Dendritic cell treated with granulocyte-macrophage colony-stimulating factor and Interleukin-4, amounts not matched to agents 40 ng/mL and 50 ng/mL, for 4 days (primary cell): ENCODE measurements around the gene PLAGL1.
"Not testable (repeated sequence)": the region's sequence is repeated elsewhere in the genome, so short reads cannot be mapped to it uniquely, and the experiment has no call there.

Source experiments
- H3K27ac Mint-ChIP-seq: one replicate; pipeline ENCODE4 v1.8.0; 2022; ENCODE audit warnings: mild to moderate bottlenecking, mixed read lengths
- H3K27me3 Mint-ChIP-seq: one replicate; pipeline ENCODE4 v1.8.0; 2022; ENCODE audit warnings: mild to moderate bottlenecking, mixed read lengths
- H3K36me3 Mint-ChIP-seq: one replicate; pipeline ENCODE4 v1.8.0; 2022; ENCODE audit warnings: low read depth, mixed read lengths
- H3K4me1 Mint-ChIP-seq: one replicate; pipeline ENCODE4 v1.8.0; 2022; ENCODE audit warnings: low read depth, mixed read lengths
- H3K4me3 Mint-ChIP-seq: one replicate; pipeline ENCODE4 v1.8.0; 2022; ENCODE audit warnings: mild to moderate bottlenecking, moderate library complexity, mixed read lengths
- H3K9me3 Mint-ChIP-seq: one replicate; pipeline ENCODE4 v1.8.0; 2022; ENCODE audit warnings: mixed read lengths
- intact Hi-C: fragments of 100-400 bp; cut with micrococcal nuclease; formaldehyde crosslinking; loops from one replicate; pipeline ENCODE4 v1.15.0; 2022

Gene PLAGL1, protein sequence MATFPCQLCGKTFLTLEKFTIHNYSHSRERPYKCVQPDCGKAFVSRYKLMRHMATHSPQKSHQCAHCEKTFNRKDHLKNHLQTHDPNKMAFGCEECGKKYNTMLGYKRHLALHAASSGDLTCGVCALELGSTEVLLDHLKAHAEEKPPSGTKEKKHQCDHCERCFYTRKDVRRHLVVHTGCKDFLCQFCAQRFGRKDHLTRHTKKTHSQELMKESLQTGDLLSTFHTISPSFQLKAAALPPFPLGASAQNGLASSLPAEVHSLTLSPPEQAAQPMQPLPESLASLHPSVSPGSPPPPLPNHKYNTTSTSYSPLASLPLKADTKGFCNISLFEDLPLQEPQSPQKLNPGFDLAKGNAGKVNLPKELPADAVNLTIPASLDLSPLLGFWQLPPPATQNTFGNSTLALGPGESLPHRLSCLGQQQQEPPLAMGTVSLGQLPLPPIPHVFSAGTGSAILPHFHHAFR

DNA sequence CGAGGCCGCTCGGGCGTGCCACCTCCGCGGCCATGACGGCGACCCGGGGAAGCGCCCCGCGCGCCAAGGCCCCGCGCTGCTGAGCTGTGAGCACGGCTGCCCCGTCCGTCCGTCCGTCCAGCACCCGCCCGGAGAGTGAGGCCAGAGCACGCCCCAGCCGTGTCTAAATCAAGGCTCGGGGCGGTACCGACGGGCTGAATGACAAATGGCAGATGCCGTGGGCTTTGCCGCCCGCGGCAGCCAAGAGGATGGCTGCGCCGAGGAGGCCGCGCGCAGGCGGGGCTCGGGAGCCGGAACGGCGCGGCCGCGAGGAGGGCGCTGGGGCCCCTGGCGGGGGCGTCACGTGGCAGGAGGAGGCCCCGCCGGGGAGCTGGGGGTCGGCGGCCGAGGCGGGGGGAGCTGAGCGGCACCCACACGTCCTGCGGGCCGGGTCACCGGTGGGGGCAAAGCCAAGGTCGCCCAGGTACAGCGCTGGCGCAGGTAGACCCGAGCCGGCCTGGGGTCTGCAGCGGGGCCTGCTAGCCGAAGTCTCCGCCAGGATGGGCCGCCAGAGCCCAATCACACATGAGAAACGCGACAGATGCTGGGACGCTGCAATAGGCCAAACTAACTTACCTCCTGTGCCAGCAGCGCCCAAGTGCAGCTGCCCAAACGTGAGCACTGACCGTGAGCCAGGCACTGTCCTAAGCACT, at the start of gene PLAGL1:
PLAGL1 (minus strand) TSS at position 140 of the 692 bp plus-strand sequence. CDS start 60,123 bp downstream, outside the sequence.
- H3K9me3 Mint-ChIP-seq: no peaks in the 10 kb centered on the region
- H3K27me3 Mint-ChIP-seq: peaks cover 1% of the 10 kb centered on the region
- intact Hi-C loops: no loop called here
- H3K36me3 Mint-ChIP-seq: peaks cover 6% of the 10 kb centered on the region
- peaks cover under 1% of the 10 kb centered on the region for H3K4me1 Mint-ChIP-seq
- peak within 1 kb of the TSS; percentile 20 for H3K27ac Mint-ChIP-seq
- H3K4me3 Mint-ChIP-seq: peak within 1 kb of the TSS; percentile 77

DNA sequence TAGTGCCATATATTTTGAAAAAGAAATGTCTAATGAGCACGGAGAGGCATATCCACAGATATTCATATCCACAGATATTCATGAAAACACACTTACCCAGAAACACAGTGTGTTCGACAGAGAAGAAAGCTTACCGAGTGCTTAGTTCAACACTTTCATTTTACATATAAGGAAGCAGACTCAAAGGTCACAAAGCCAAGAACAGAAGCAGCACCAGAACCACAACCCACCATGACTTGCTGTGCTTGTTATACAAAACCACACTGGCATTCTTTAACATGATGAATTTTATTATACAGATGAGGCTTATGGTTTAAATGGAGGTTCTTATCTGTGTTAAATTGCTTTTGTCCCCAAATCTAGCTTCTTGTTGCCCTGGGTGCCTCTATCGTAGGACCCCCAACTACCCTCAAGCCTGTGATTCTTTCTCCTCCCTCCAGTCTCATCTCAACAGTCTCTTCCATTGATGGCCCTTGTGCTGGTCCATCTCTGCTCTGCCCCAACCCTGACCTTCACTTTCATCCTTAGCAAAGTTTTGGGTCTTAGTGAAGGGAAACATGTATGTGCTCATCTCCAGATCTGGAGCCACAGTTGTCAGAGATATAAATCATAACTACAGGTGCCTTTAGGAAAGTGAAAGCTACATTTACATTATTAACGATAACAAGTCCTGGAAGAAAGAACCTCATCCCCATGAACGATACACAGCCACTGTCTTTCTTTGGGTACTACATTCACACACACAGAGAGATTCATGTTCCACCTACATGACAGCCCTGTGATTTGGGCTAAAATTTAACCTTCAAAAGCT, 47.3 kb upstream of the PLAGL1 start:
- Mint-ChIP-seq H3K36me3 (no peaks in the 10 kb centered on the region), H3K27me3 (no peaks in the 10 kb centered on the region), H3K9me3 (no peaks in the 10 kb centered on the region), H3K4me1 (peaks cover 32% of the 10 kb centered on the region), H3K4me3 (peak overlapping the region; percentile 10), H3K27ac (peak overlapping the region; percentile 78)
- intact Hi-C loops: no loop called here

DNA sequence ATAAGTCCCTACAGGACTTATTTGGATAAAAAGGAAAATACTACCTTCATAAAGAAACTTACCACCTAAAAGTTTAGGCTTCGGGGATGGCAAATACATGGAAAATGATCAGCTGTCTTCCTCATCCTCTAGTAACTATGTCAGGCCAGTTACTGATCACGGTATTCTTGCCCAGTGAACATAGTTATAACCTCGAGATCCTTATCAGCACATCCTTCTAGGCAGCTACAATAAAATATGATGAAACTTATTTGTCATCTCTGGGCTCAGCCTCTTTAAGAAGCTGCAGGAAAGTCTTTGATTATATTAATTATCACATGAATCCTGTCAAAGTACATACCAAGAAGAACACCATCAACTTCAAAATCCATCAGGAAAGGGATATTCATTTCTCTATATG, 45.5 kb upstream of the PLAGL1 start:
- no peak overlapping the region for H3K4me3 Mint-ChIP-seq
- H3K4me1 Mint-ChIP-seq: peaks cover 35% of the 10 kb centered on the region
- H3K9me3 Mint-ChIP-seq: peaks cover 15% of the 10 kb centered on the region
- no peaks in the 10 kb centered on the region for H3K36me3 Mint-ChIP-seq
- intact Hi-C loops: no loop called here
- no peaks in the 10 kb centered on the region for H3K27me3 Mint-ChIP-seq
- no peak overlapping the region for H3K27ac Mint-ChIP-seq

DNA sequence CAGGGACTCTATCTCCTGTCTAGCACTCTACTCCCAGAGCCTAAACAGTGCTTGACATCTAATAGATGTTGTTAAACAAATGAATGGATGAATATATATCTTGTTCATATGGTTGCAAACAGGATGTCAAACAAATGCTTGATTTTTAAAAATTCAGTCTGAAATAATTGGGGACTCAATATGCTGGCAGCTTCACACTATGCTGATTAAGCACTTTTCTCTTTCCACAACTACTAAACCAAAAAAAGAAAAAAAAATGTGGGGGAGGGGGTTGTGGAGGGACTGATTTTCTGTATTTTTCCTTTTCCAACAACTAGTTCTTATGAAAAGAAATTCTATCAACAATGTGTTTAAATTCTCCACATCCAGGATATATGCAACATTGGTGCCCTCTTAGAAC, 44.4 kb upstream of the PLAGL1 start:
- peaks cover 25% of the 10 kb centered on the region for H3K9me3 Mint-ChIP-seq
- no peaks in the 10 kb centered on the region for H3K36me3 Mint-ChIP-seq
- H3K27ac Mint-ChIP-seq: no peak overlapping the region
- no peaks in the 10 kb centered on the region for H3K27me3 Mint-ChIP-seq
- H3K4me3 Mint-ChIP-seq: no peak overlapping the region
- intact Hi-C loops: no loop called here
- H3K4me1 Mint-ChIP-seq: peaks cover 35% of the 10 kb centered on the region

DNA sequence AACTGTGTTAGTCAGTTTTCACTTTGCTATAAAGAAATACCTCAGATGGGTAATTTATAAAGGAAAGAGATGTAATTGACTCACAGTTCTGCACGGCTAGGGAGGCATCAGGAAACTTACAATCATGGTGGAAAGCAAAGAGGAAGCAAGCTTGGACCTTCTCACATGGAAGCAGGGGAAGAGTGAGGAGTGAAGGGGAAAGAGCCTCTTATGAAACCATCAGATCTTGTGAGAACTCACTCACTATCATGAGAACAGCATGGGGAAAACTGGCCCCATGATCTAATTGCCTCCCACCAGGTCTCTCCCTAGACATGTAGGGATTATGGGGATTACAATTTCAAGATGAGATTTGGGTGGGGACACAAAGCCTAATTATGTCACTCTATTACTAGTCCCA, 41.3 kb upstream of the PLAGL1 start:
- peaks cover 34% of the 10 kb centered on the region for H3K9me3 Mint-ChIP-seq
- peaks cover 16% of the 10 kb centered on the region for H3K4me1 Mint-ChIP-seq
- H3K4me3 Mint-ChIP-seq: no peak overlapping the region
- H3K27ac Mint-ChIP-seq: peak overlapping the region; percentile 11
- intact Hi-C loops: no loop called here
- no peaks in the 10 kb centered on the region for H3K27me3 Mint-ChIP-seq
- H3K36me3 Mint-ChIP-seq: no peaks in the 10 kb centered on the region

DNA sequence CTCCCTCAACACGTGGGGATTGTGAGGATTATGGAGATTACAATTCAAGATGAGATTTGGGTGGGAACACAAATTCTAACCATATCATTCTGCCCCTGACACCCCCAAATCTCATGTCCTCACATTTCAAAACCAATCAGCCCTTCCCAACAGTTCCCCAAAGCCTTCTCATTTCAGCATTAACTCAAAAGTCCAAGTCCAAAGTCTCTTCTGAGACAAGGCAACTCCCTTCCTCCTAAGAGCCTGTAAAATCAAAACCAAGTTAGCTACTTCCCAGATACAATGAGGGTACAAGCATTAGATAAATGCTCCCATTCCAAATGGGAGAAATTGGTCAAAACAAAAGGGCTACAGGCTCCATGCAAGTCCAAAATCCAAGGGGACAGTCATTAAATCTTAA, 39.6 kb upstream of the PLAGL1 start:
- intact Hi-C loops: no loop called here
- no peak overlapping the region for H3K4me3 Mint-ChIP-seq
- H3K27me3 Mint-ChIP-seq: no peaks in the 10 kb centered on the region
- H3K27ac Mint-ChIP-seq: no peak overlapping the region
- H3K9me3 Mint-ChIP-seq: peaks cover 34% of the 10 kb centered on the region
- no peaks in the 10 kb centered on the region for H3K36me3 Mint-ChIP-seq
- peaks cover 13% of the 10 kb centered on the region for H3K4me1 Mint-ChIP-seq

DNA sequence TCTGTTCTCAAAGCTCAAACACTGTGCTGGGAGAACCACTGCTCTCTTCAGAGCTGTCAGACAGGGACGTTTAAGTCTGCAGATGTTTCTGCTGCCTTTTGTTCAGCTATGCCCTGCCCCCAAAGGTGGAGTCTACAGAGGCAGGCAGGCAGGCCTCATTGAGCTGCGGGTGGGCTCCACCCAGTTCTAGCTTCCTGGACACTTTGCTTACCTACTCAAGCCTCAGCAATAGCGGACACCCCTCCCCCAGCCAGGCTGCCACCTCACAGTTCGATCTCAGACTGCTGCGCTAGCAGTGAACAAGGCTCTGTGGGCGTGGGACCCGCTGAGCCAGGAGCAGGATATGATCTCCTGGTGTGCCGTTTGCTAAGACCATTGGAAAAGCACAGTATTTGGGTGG, 38.6 kb upstream of the PLAGL1 start:
- H3K36me3 Mint-ChIP-seq, H3K27me3 Mint-ChIP-seq, H3K4me3 Mint-ChIP-seq, H3K27ac Mint-ChIP-seq, intact Hi-C loops: not testable (repeated sequence)
- Mint-ChIP-seq H3K4me1 (peaks cover 13% of the 10 kb centered on the region), H3K9me3 (peaks cover 34% of the 10 kb centered on the region)

DNA sequence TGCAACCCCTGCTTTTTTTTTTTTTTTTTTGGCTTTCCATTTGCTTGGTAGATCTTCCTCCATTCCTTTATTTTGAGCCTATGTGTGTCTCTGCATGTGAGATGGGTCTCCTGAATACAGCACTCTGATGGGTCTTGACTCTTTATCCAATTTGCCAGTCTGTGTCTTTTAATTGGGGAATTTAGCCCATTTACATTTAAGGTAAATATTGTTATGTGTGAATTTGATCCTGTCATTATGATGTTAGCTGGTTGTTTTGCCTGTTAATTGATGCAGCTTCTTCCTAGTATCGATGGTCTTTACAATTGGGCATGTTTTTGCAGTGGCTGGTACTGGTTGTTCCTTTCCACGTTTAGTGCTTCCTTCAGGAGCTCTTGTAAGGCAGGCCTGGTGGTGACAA, 36.9 kb upstream of the PLAGL1 start:
- H3K27ac Mint-ChIP-seq, intact Hi-C loops, H3K27me3 Mint-ChIP-seq, H3K4me3 Mint-ChIP-seq, H3K36me3 Mint-ChIP-seq: not testable (repeated sequence)
- Mint-ChIP-seq H3K4me1 (peaks cover 13% of the 10 kb centered on the region), H3K9me3 (peaks cover 33% of the 10 kb centered on the region)

DNA sequence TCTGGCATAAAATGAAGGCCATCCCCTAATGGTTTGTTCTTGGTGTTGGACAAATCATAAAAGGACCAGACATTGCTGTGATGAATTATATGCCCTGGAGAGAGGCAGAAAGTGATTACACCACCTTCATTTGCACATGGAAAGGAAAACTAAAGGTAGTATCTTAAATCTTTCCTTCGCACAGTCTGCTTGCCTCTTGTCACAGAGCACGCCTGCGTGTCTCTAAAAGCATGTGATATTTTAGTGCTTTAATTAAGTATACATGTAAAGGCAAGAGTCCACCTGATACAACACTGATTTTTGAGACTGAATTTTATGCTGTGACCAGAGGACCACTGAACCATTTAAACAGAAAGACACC, 28.8 kb upstream of the PLAGL1 start:
- intact Hi-C loops: no loop called here
- no peaks in the 10 kb centered on the region for H3K36me3 Mint-ChIP-seq
- no peaks in the 10 kb centered on the region for H3K27me3 Mint-ChIP-seq
- H3K9me3 Mint-ChIP-seq: peaks cover 9% of the 10 kb centered on the region
- peak overlapping the region; percentile 77 for H3K4me3 Mint-ChIP-seq
- H3K4me1 Mint-ChIP-seq: peaks cover 35% of the 10 kb centered on the region
- H3K27ac Mint-ChIP-seq: peak overlapping the region; percentile 90

DNA sequence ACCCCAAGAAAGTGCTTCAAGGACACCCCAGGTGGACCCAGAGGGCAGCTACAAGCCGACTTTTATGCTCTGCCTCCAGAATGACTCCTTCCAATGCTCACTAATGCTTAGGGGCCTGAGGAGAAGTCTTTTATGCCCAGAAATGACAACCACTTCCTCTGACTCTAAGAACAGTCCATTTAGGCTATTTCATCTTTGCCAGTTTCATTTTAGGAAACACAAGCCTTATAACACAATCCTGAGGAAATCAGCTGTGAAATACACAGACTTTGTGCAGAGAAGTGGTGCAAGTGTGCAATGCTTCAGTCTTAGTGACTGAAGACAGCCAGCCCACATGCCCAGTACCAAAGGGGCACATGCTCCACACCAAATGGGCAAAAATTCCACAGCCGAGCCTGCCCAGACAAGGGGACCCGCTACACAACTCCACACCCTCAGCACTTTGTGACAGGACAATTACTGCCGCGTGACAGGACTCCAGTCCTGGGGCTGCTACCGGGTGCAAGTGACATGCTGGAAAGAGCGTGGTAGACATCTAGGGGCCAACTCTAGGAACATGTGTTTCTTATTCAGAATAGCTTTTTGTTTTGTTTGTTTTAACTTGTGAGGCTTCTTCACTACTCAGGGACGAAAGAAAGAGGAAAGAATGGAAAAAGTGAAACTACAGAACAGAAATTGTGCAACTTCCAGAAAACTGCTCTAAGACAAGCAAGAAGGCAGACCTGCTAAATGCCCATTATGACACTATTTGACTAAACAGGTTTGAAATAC, 28.2 kb upstream of the PLAGL1 start:
- intact Hi-C loops: no loop called here
- Mint-ChIP-seq H3K27ac (peak overlapping the region; percentile 90), H3K27me3 (no peaks in the 10 kb centered on the region), H3K9me3 (peaks cover 13% of the 10 kb centered on the region), H3K36me3 (no peaks in the 10 kb centered on the region), H3K4me3 (peak overlapping the region; percentile 77), H3K4me1 (peaks cover 35% of the 10 kb centered on the region)

DNA sequence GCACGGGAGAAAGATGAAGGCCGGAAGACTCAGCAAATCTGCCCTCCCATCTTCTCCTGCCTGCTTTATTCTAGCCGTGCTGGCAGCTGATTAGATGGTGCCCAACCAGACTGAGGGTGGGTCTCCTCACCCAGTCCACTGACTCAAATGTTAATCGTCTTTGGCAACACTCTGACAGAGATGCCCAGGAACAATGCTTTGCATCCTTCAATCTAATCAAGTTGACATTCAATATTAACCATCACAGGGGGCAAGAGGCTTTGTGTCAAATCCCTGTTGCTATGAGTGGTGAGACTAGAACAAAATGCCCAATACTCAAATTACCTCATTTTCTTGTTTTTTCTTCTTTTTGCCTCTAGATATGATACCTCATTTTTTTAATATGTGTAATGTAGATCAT, 27.4 kb upstream of the PLAGL1 start:
- H3K27ac Mint-ChIP-seq: peak overlapping the region; percentile 90
- H3K36me3 Mint-ChIP-seq: no peaks in the 10 kb centered on the region
- H3K4me1 Mint-ChIP-seq: peaks cover 35% of the 10 kb centered on the region
- H3K4me3 Mint-ChIP-seq: no peak overlapping the region
- H3K9me3 Mint-ChIP-seq: peaks cover 19% of the 10 kb centered on the region
- H3K27me3 Mint-ChIP-seq: no peaks in the 10 kb centered on the region
- intact Hi-C loops: no loop called here

DNA sequence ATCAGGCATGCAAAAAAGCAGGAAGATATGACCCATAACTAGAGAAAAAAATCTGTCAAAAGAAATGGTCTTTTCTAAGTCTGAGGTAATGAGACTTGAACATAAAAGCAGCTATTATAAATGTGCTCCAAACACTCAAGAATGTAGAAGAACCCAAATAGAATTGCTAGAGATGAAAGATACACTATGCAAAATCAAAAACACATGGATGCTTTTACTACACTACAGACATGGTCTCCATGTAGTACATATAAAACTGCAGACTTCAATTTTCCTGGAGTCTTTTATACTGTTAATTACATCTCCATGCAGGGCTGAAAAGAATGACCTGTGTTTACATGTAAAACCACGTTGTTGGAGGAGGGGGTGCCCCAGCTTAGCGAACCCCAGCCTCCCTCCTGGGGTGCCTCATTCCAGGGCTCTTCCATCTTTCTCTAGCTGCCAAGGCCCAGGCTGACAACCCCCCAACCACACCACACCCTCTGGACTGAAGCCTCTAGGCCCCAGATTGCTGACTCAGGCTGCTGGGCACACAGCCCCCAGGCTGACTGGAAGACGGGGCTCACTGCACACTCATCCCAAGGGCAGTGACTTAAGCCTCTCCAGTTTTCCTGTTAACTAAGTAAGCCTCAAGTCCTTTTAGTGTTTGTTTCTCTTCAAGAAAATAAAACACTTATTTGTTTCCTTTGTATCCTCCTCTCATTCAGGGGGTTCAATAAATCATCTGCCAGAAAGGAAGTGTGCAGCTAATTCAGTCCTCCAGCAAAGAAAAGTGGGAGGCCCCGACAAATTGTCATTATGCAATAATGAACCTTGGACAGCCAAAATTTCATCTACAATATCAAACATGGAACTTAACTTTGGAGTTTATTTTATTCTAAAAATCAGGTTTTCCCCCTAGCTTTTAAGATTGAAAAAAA, 26.0 kb upstream of the PLAGL1 start:
- no peak overlapping the region for H3K4me3 Mint-ChIP-seq
- peaks cover 35% of the 10 kb centered on the region for H3K4me1 Mint-ChIP-seq
- intact Hi-C loops: no loop called here
- no peak overlapping the region for H3K27ac Mint-ChIP-seq
- no peaks in the 10 kb centered on the region for H3K36me3 Mint-ChIP-seq
- H3K9me3 Mint-ChIP-seq: peaks cover 19% of the 10 kb centered on the region
- H3K27me3 Mint-ChIP-seq: no peaks in the 10 kb centered on the region

DNA sequence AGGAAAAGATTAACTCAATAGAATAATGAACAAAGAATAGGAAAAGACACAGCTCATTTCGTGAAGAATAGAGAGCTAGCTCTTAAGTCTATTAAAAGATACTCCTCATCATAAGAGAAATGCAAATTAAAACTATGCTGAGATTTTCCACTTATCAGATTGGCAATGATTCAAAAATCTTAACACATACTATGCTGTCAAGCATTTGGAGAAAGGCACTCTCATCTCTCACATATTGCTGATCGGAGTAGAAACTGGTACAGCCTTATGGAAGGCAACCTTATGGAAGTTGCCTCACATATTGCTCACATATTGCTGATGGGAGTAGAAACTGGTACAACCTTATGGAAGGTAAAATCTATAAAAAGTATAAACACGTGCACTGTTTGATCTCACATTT, 21.4 kb upstream of the PLAGL1 start:
- Mint-ChIP-seq H3K36me3 (no peaks in the 10 kb centered on the region), H3K4me3 (no peak overlapping the region), H3K4me1 (peaks cover 6% of the 10 kb centered on the region), H3K9me3 (peaks cover 19% of the 10 kb centered on the region), H3K27ac (no peak overlapping the region), H3K27me3 (no peaks in the 10 kb centered on the region)
- intact Hi-C loops: no loop called here
